IMR-90 (cell line): Measurements from ENCODE around the gene CDH15. TPM values are rescaled to one million over a fixed set of nuclear protein-coding genes. Genes with fewer than 3 reads are reported as not detected.

Source experiments
- ATAC-seq: fragments of 200-7000 bp; cut with Tn5 transposase; 2 replicates; pipeline ENCODE4 v1.9.1; 2020; ENCODE audit warnings: low read depth, mild to moderate bottlenecking, moderate library complexity
- BruUV-seq: library from RNA; stranded (reverse); fragments of 400-500 nt; replicated peaks from 2 replicates; lab custom pipeline; 2021; lab: Mats Ljungman, UMichigan
- CTCF ChIA-PET: fragments of 300-600 bp; formaldehyde crosslinking; extraction: SDS; loops from one replicate; lab custom pipeline; 2021; ENCODE audit warnings: antibody characterized with exemption; lab: Yijun Ruan, JAX
- POLR2A ChIA-PET: fragments of 300-600 bp; sonication (Branson Sonifier 250); formaldehyde crosslinking; loops from one replicate; lab custom pipeline; 2022; ENCODE audit warnings: antibody characterized with exemption; ENCODE audit not compliant: unreplicated experiment; lab: Charles Lee
- DNase-seq: peaks from one replicate; pipeline ENCODE4 v3.0.0; 2013
- H2AFZ ChIP-seq: replicated peaks from 2 replicates; pipeline ENCODE3; 2013; ENCODE audit warnings: low read length, mild to moderate bottlenecking; ENCODE audit not compliant: poor library complexity
- H2AK5ac ChIP-seq: 2 replicates; pipeline ENCODE4 v1.6.1; 2013; ENCODE audit warnings: low read depth, low read length, inconsistent platforms
- H2AK9ac ChIP-seq: replicated peaks from 2 replicates; pipeline ENCODE3; 2013; ENCODE audit warnings: mild to moderate bottlenecking, low read depth, low read length, moderate library complexity; ENCODE audit not compliant: poor library complexity
- H2BK120ac ChIP-seq: 2 replicates; pipeline ENCODE4 v1.6.1; 2013; ENCODE audit warnings: low read depth, low read length, inconsistent platforms
- H2BK15ac ChIP-seq: 3 replicates; pipeline ENCODE4 v1.6.1; 2013; ENCODE audit warnings: low read depth, low read length, inconsistent platforms
- H2BK20ac ChIP-seq: 2 replicates; pipeline ENCODE4 v1.6.1; 2013; ENCODE audit warnings: low read depth, mild to moderate bottlenecking, inconsistent platforms, low read length, moderate library complexity
- H2BK5ac ChIP-seq: 2 replicates; pipeline ENCODE4 v1.6.1; 2013; ENCODE audit warnings: mild to moderate bottlenecking, low read depth, low read length, inconsistent platforms; ENCODE audit not compliant: poor library complexity, severe bottlenecking
- H3K14ac ChIP-seq: replicated peaks from 2 replicates; pipeline ENCODE4 v1.6.1; 2013; ENCODE audit warnings: low read depth, low read length, inconsistent platforms
- H3K18ac ChIP-seq: 2 replicates; pipeline ENCODE4 v1.6.1; 2013; ENCODE audit warnings: low read depth, low read length, control low read depth
- H3K23ac ChIP-seq: 2 replicates; pipeline ENCODE4 v1.6.1; 2013; ENCODE audit warnings: low read depth, low read length, inconsistent platforms
- H3K27ac ChIP-seq: 2 replicates; pipeline ENCODE4 v1.5.1; 2013; ENCODE audit warnings: mild to moderate bottlenecking, control low read depth, low read length; ENCODE audit not compliant: insufficient read depth
- H3K27me3 ChIP-seq: 2 replicates; pipeline ENCODE4 v1.6.1; 2013; ENCODE audit warnings: low read length; ENCODE audit not compliant: control insufficient read depth, insufficient read depth
- H3K36me3 ChIP-seq: 2 replicates; pipeline ENCODE4 v1.6.1; 2013; ENCODE audit warnings: low read length, mixed read lengths; ENCODE audit not compliant: control insufficient read depth, insufficient read depth
- H3K4ac ChIP-seq: 2 replicates; pipeline ENCODE4 v1.6.1; 2013; ENCODE audit warnings: low read depth, low read length, inconsistent platforms
- H3K4me1 ChIP-seq: 2 replicates; pipeline ENCODE4 v1.6.1; 2013; ENCODE audit warnings: low read length, mixed read lengths; ENCODE audit not compliant: control insufficient read depth, insufficient read depth
- H3K4me2 ChIP-seq: 2 replicates; pipeline ENCODE4 v1.6.1; 2013; ENCODE audit warnings: low read depth, mild to moderate bottlenecking, control low read depth, low read length, moderate library complexity
- H3K4me3 ChIP-seq: 2 replicates; pipeline ENCODE4 v1.5.1; 2013; ENCODE audit warnings: low read depth, mild to moderate bottlenecking, control low read depth, low read length, moderate library complexity; ENCODE audit not compliant: insufficient read depth
- H3K56ac ChIP-seq: 2 replicates; pipeline ENCODE4 v1.6.1; 2013; ENCODE audit warnings: low read length, inconsistent platforms; ENCODE audit not compliant: insufficient read depth; ENCODE audit errors: extremely low read depth
- H3K79me1 ChIP-seq, 2 experiments: 2 replicates each; pipeline ENCODE4 v1.6.1; 2013; ENCODE audit warnings: low read length in 2 of 2, inconsistent platforms in 1 of 2, low read depth in 1 of 2
- H3K9ac ChIP-seq: 2 replicates; pipeline ENCODE4 v1.6.1; 2013; ENCODE audit warnings: low read depth, low read length, control low read depth
- H3K9me1 ChIP-seq: 2 replicates; pipeline ENCODE4 v1.6.1; 2013; ENCODE audit warnings: low read length, inconsistent platforms; ENCODE audit not compliant: insufficient read depth
- H3K9me3 ChIP-seq: 2 replicates; pipeline ENCODE4 v1.6.1; 2013; ENCODE audit warnings: low read length; ENCODE audit not compliant: control insufficient read depth, insufficient read depth
- H4K20me1 ChIP-seq: 2 replicates; pipeline ENCODE4 v1.6.1; 2013; ENCODE audit warnings: low read length, inconsistent platforms; ENCODE audit not compliant: insufficient read depth
- H4K5ac ChIP-seq: 2 replicates; pipeline ENCODE4 v1.6.1; 2013; ENCODE audit warnings: mild to moderate bottlenecking, low read depth, low read length, control low read depth
- H4K8ac ChIP-seq, 2 experiments: 2 replicates each; pipeline ENCODE4 v1.6.1; 2013; ENCODE audit warnings: low read depth in 2 of 2, low read length in 2 of 2, control low read depth in 1 of 2, inconsistent platforms in 1 of 2
- H4K91ac ChIP-seq: 2 replicates; pipeline ENCODE4 v1.6.1; 2013; ENCODE audit warnings: low read depth, low read length, inconsistent platforms; ENCODE audit not compliant: insufficient read depth
- CEBPB ChIP-seq: IDR thresholded peaks from 2 replicates; pipeline ENCODE4 v1.6.1; 2012; ENCODE audit warnings: low read depth, low read length, improper control_type of control experiment
- CHD1 ChIP-seq: IDR thresholded peaks from 2 replicates; pipeline ENCODE4 v1.6.1; 2012; ENCODE audit warnings: low read depth, low read length, improper control_type of control experiment
- RAD21 ChIP-seq: IDR thresholded peaks from 2 replicates; pipeline ENCODE4 v1.6.1; 2012; ENCODE audit warnings: low read length, improper control_type of control experiment
- RFX5 ChIP-seq: IDR thresholded peaks from 2 replicates; pipeline ENCODE4 v1.8.0; 2012; ENCODE audit warnings: low read depth, mild to moderate bottlenecking, low read length, moderate library complexity
- WGBS, 2 experiments: methylation state at CpG; one replicate each; pipeline versions ENCODE4 v1.1.5 to v1.1.7; 2013; ENCODE audit warnings: missing lambda C conversion rate in 2 of 2; ENCODE audit not compliant: insufficient read length in 1 of 2; ENCODE audit errors: extremely low coverage in 2 of 2; 5-methylcytosine and 5-hydroxymethylcytosine counted together
- dilution Hi-C: fragments of 300-500 bp; cut with HindIII; formaldehyde crosslinking; loops from one replicate; pipeline ENCODE4 v1.14.3; 2018; ENCODE audit warnings: low sequenced_read_pairs; ENCODE audit not compliant: unreplicated experiment
- in situ Hi-C: fragments of 300-500 bp; cut with MboI; formaldehyde crosslinking; loops from 3 replicates; pipeline ENCODE4 v1.14.3; 2019; ENCODE audit warnings: low sequenced_read_pairs, inconsistent platforms, mixed read lengths
- intact Hi-C: fragments of 100-400 bp; cut with micrococcal nuclease; formaldehyde crosslinking; loops from 2 replicates; pipeline ENCODE4 v1.10.0; 2022
- polyA plus RNA-seq, 3 experiments: library from polyadenylated mRNA; depleted of rRNA; stranded (reverse); fragments of >200 nt; gene quantifications; 2 replicates each; pipeline ENCODE4 v1.2.3, GENCODE V29; 2012; ENCODE audit warnings: low replicate concordance in 1 of 3
- total RNA-seq: library from RNA; depleted of rRNA; stranded (reverse); fragments of >200 nt; gene quantifications from 2 replicates; pipeline ENCODE4 v1.2.3, GENCODE V29; 2012
- TF ChIP-seq, protein P1 (sequence below): fragments of 150-350 bp; IDR thresholded peaks from 2 replicates; pipeline ENCODE4 v1.6.1; 2017; ENCODE audit warnings: mild to moderate bottlenecking, antibody characterized with exemption, low read length, low read depth

CDH15 gene
- total and polyA plus RNA-seq, 2 of the 4 experiments (the other 2 are of a cell fraction) = 0.18 to 0.62 TPM

DNA sequence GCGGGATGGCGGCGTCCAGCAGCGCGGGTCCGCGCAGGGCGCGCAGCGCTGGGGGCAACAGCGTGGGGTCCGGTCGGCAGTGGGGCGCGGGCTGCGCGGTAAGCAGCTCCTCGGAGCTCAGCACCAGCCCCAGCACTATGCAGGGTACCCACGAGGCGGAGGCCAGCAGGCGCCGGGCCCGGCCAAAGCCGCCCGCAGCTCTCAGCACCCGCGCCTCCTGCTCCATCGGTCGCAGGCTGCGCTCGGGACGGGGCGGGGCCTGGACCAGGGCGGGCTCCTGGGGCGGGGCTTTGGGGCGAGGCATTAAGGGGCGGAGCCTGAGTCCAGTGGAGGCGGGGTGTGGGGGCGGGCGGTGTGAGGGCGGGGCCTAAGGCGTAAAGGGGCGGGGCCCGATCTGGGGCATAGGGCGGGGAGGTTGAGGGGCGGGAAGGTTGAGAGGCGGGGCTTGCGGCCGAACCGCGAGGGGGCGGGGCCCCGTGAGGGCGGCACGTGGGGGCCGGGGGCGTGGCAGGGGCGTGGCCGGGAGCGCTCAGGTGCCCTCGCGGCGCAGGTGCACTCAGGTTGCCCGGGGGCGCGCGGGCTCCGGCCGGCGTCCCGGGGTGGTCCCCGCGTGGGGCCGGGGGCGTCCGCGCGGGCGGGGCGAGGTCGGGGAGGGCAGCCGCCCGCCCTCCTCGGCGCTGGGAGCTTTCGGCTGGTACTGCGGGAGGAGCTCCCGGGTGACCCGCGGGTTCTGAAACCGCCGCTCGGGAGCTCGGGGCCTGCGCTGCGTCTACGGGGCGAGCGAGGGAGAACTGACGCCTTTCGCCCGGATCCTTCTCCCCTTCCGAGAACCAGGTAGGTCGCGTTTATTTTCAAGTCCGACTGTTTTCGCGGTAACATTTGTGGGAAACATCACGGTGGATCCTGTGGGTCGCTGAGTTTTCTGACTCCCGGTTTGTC is 30.2 kb downstream of the CDH15 start:
- no peak overlapping the region for H4K5ac ChIP-seq
- no peaks in the 10 kb centered on the region for H3K79me1 ChIP-seq
- POLR2A ChIA-PET = no interaction called here
- no TSS peak for BruUV-seq
- dilution Hi-C loops = no loop called here
- WGBS, 2 experiments = 2% methylated on average over 41 of the region's 111 CpGs; no CpG with 5 or more reads in 1 of the 2 experiments
- peaks cover 7% of the 10 kb centered on the region; the same call in 1 of the 2 replicates for H4K20me1 ChIP-seq
- peak overlapping the region; percentile 52 for H2AK9ac ChIP-seq
- H2BK120ac ChIP-seq = no peak overlapping the region
- peaks cover 8% of the 10 kb centered on the region for H3K9me3 ChIP-seq
- in situ Hi-C loops = no loop called here
- peak overlapping the region; percentile 76 for H3K4me3 ChIP-seq
- no peak for TF ChIP-seq RAD21
- TF ChIP-seq CEBPB = no peak
- TF ChIP-seq, protein P1, sequence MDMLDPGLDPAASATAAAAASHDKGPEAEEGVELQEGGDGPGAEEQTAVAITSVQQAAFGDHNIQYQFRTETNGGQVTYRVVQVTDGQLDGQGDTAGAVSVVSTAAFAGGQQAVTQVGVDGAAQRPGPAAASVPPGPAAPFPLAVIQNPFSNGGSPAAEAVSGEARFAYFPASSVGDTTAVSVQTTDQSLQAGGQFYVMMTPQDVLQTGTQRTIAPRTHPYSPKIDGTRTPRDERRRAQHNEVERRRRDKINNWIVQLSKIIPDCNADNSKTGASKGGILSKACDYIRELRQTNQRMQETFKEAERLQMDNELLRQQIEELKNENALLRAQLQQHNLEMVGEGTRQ = peak; percentile 79
- TF ChIP-seq CHD1 = no peak
- TF ChIP-seq RFX5 = no peak
- H3K14ac ChIP-seq = no peak overlapping the region
- intact Hi-C loops = no loop called here
- H3K23ac ChIP-seq = no peak overlapping the region
- no peak overlapping the region for H2BK5ac ChIP-seq
- no peak overlapping the region for H2AK5ac ChIP-seq
- H3K4ac ChIP-seq = no peak overlapping the region
- no peak overlapping the region for H3K18ac ChIP-seq
- peaks cover 7% of the 10 kb centered on the region for H3K4me1 ChIP-seq
- H2BK20ac ChIP-seq = no peak overlapping the region
- no peak overlapping the region for H2BK15ac ChIP-seq
- H4K8ac ChIP-seq = no peak overlapping the region
- no peaks in the 10 kb centered on the region for H3K36me3 ChIP-seq
- ATAC-seq (peak; percentile 98), DNase-seq (peak; percentile 66)
- CTCF ChIA-PET = no interaction called here
- H3K56ac ChIP-seq = no peak overlapping the region
- H3K9ac ChIP-seq = no peak overlapping the region
- peak overlapping the region; percentile 90 for H2AFZ ChIP-seq
- peak overlapping the region; percentile 97 for H3K4me2 ChIP-seq
- H4K91ac ChIP-seq = no peak overlapping the region
- no peak overlapping the region for H3K27ac ChIP-seq
- H3K9me1 ChIP-seq = no peaks in the 10 kb centered on the region
- peaks cover 37% of the 10 kb centered on the region for H3K27me3 ChIP-seq
